NB4 (cell line): ENCODE results near the gene PPP2R5C.

ENCODE experiments used
- CTCF ChIP-seq: IDR thresholded peaks from one replicate; pipeline ENCODE4 v1.5.1; 2012; ENCODE audit warnings: low read depth, low read length
- MAX ChIP-seq: IDR thresholded peaks from 2 replicates; pipeline ENCODE4 v1.6.1; 2011; ENCODE audit warnings: low read depth, low read length
- MYC ChIP-seq: IDR thresholded peaks from 2 replicates; pipeline ENCODE4 v1.6.1; 2011; ENCODE audit warnings: low read depth, low read length
- POLR2A ChIP-seq: IDR thresholded peaks from 2 replicates; pipeline ENCODE4 v1.6.1; 2011; ENCODE audit warnings: mild to moderate bottlenecking; ENCODE audit not compliant: insufficient read length; ENCODE audit errors: extremely low read depth

- TF ChIP-seq MYC (no peak), CTCF (no peak), POLR2A (no peak), MAX (no peak)
Measured at GRCh38 chr14:101819251-101819990, 57.9 kb downstream of the PPP2R5C start.
